ENCODE results near the gene CES5A.

GRCh38 chr16:55839115-55839514 lies 36.1 kb downstream of the CES5A start:
- TF ChIP-seq CTCF (tag by site-specific recombination; IDR thresholded peaks at IDR 0.05), result no peak
- no peak for TF ChIP-seq ZNF146 (tag by site-specific recombination; IDR thresholded peaks at IDR 0.05)
- no peak for TF ChIP-seq ZNF785 (tag by site-specific recombination; IDR thresholded peaks at IDR 0.05)
- TF ChIP-seq ZFP69B (tag by site-specific recombination; IDR thresholded peaks at IDR 0.05), result no peak
- no peak for TF ChIP-seq ZNF175 (tag by site-specific recombination; IDR thresholded peaks at IDR 0.05)
- no peak for TF ChIP-seq YY1 (tag by site-specific recombination; IDR thresholded peaks at IDR 0.05)
- TF ChIP-seq ZBTB11 (tag by site-specific recombination; conservative IDR thresholded peaks at IDR 0.05; ENCODE audit: low read depth), result no peak
- no peak for TF ChIP-seq ZBTB26 (tag by site-specific recombination; optimal IDR thresholded peaks at IDR 0.05)
- no peak for TF ChIP-seq ZNF768 (tag by site-specific recombination; IDR thresholded peaks at IDR 0.05)
- TF ChIP-seq ZSCAN5A (tag by site-specific recombination; IDR thresholded peaks at IDR 0.05), result no peak

Data from HEK293 (cell line).